HEK293T (cell line): ENCODE results near the gene ILKAP.

Experiments used
- CTCF ChIA-PET: fragments of 350-600 bp; formaldehyde crosslinking; extraction: SDS; loops from one replicate; lab custom pipeline; 2021; ENCODE audit warnings: antibody characterized with exemption, inconsistent platforms; lab: Yijun Ruan, JAX
- POLR2A ChIA-PET: fragments of 350-600 bp; formaldehyde crosslinking; extraction: SDS; loops from one replicate; lab custom pipeline; 2020; ENCODE audit warnings: antibody characterized with exemption, inconsistent platforms; lab: Yijun Ruan, JAX
- DNase-seq: peaks from one replicate; pipeline ENCODE4 v3.0.0; 2012; ENCODE audit warnings: mixed read lengths; ENCODE audit errors: extremely low spot score
- ARNT ChIP-seq: fragments of 450-650 bp; IDR thresholded peaks from 2 replicates; pipeline ENCODE4 v1.6.1; 2017; ENCODE audit warnings: mild to moderate bottlenecking
- BHLHE40 ChIP-seq: fragments of 450-650 bp; IDR thresholded peaks from 2 replicates; pipeline ENCODE4 v1.6.1; 2016; ENCODE audit warnings: mild to moderate bottlenecking, moderate library complexity, borderline replicate concordance
- CTBP1 ChIP-seq: fragments of 450-650 bp; IDR thresholded peaks from 2 replicates; pipeline ENCODE4 v1.6.1; 2016; ENCODE audit warnings: borderline replicate concordance
- ELF4 ChIP-seq: fragments of 450-650 bp; IDR thresholded peaks from 2 replicates; pipeline ENCODE4 v1.6.1; 2017; ENCODE audit warnings: antibody characterized with exemption
- FOXA1 ChIP-seq: fragments of 450-650 bp; IDR thresholded peaks from 2 replicates; pipeline ENCODE4 v1.6.1; 2016; ENCODE audit warnings: mild to moderate bottlenecking
- FOXK2 ChIP-seq: fragments of 450-650 bp; IDR thresholded peaks from 2 replicates; pipeline ENCODE4 v1.6.1; 2016; ENCODE audit warnings: mild to moderate bottlenecking
- FOXM1 ChIP-seq: fragments of 450-650 bp; IDR thresholded peaks from 2 replicates; pipeline ENCODE4 v1.6.1; 2017; ENCODE audit warnings: mild to moderate bottlenecking, borderline replicate concordance
- HDGF ChIP-seq: fragments of 450-650 bp; IDR thresholded peaks from 2 replicates; pipeline ENCODE4 v1.6.1; 2017; ENCODE audit warnings: antibody characterized with exemption, borderline replicate concordance
- L3MBTL2 ChIP-seq: fragments of 450-650 bp; conservative IDR thresholded peaks from 2 replicates; pipeline ENCODE4 v1.6.1; 2016; ENCODE audit warnings: mild to moderate bottlenecking
- LEF1 ChIP-seq: fragments of 450-650 bp; IDR thresholded peaks from 2 replicates; pipeline ENCODE4 v1.6.1; 2017; ENCODE audit warnings: mild to moderate bottlenecking, borderline replicate concordance
- NFRKB ChIP-seq: fragments of 450-650 bp; IDR thresholded peaks from 2 replicates; pipeline ENCODE4 v1.6.1; 2016; ENCODE audit warnings: mild to moderate bottlenecking, moderate library complexity
- PKNOX1 ChIP-seq: fragments of 450-650 bp; IDR thresholded peaks from 2 replicates; pipeline ENCODE4 v1.6.1; 2016
- SP1 ChIP-seq: fragments of 450-650 bp; IDR thresholded peaks from 2 replicates; pipeline ENCODE4 v1.6.1; 2017
- SUZ12 ChIP-seq: fragments of 450-650 bp; IDR thresholded peaks from 2 replicates; pipeline ENCODE4 v1.6.1; 2016; ENCODE audit warnings: mild to moderate bottlenecking
- TARDBP ChIP-seq: fragments of 450-650 bp; IDR thresholded peaks from 2 replicates; pipeline ENCODE4 v1.6.1; 2016
- ZNF384 ChIP-seq: fragments of 450-650 bp; IDR thresholded peaks from 2 replicates; pipeline ENCODE4 v1.6.1; 2016

ILKAP gene

GRCh38 chr2:238187618-238188548 lies 15.6 kb downstream of the ILKAP start:
- CTCF ChIA-PET, result interaction anchor here (0.6 kb wide), 1 partner anchor 62 kb away, joined by 3 read pairs; no protein-coding TSS in a partner anchor
- POLR2A ChIA-PET, result interaction anchor here (1.4 kb wide), 1 partner anchor 16 kb away, joined by 4 read pairs; no protein-coding TSS in a partner anchor
- DNase-seq, result no peak
- no peak for TF ChIP-seq NFRKB
- TF ChIP-seq SUZ12, result no peak
- no peak for TF ChIP-seq FOXM1
- TF ChIP-seq LEF1, result no peak
- TF ChIP-seq ELF4, result no peak
- TF ChIP-seq PKNOX1, result no peak
- TF ChIP-seq CTBP1, result no peak
- no peak for TF ChIP-seq FOXA1
- no peak for TF ChIP-seq FOXK2
- no peak for TF ChIP-seq BHLHE40
- no peak for TF ChIP-seq SP1

GRCh38 chr2:238183821-238184220 lies 19.7 kb downstream of the ILKAP start:
- no peak for TF ChIP-seq PKNOX1
- no peak for TF ChIP-seq ELF4
- no peak for TF ChIP-seq SUZ12
- no peak for TF ChIP-seq ZNF384
- no peak for TF ChIP-seq HDGF
- no peak for TF ChIP-seq FOXM1
- TF ChIP-seq SP1, result no peak
- TF ChIP-seq L3MBTL2, result no peak
- TF ChIP-seq LEF1, result no peak
- TF ChIP-seq NFRKB, result no peak
- TF ChIP-seq FOXK2, result no peak
- TF ChIP-seq ARNT, result no peak
- TF ChIP-seq BHLHE40, result no peak
- TF ChIP-seq CTBP1, result no peak
- CTCF ChIA-PET, result interaction anchor here (0.6 kb wide), 1 partner anchor 10 kb away, joined by 3 read pairs; no protein-coding TSS in a partner anchor
- POLR2A ChIA-PET, result no interaction called here
- no peak for DNase-seq

- no peak for DNase-seq
- ChIA-PET CTCF (no interaction called here), POLR2A (no interaction called here)
- no peak for TF ChIP-seq HDGF
- no peak for TF ChIP-seq PKNOX1
- TF ChIP-seq LEF1, result no peak
- TF ChIP-seq BHLHE40, result no peak
- TF ChIP-seq CTBP1, result no peak
- TF ChIP-seq L3MBTL2, result no peak
- no peak for TF ChIP-seq ZNF384
- TF ChIP-seq ELF4, result no peak
- no peak for TF ChIP-seq FOXA1
- TF ChIP-seq TARDBP, result no peak
- TF ChIP-seq NFRKB, result no peak
- TF ChIP-seq SUZ12, result no peak
These were observed 21.1 kb downstream of the ILKAP start for GRCh38 chr2:238182362-238182761.

GRCh38 chr2:238180554-238180953 lies 22.9 kb downstream of the ILKAP start:
- ChIA-PET CTCF (no interaction called here), POLR2A (interaction anchor here (0.6 kb wide), 1 partner anchor 40 kb away, joined by 5 read pairs; no protein-coding TSS in a partner anchor)
- TF ChIP-seq TARDBP (no peak), LEF1 (no peak), FOXA1 (no peak), SUZ12 (no peak), ELF4 (no peak), FOXM1 (no peak), ARNT (no peak), SP1 (no peak), FOXK2 (no peak), HDGF (no peak), ZNF384 (no peak), PKNOX1 (no peak), L3MBTL2 (no peak), CTBP1 (no peak), NFRKB (no peak), BHLHE40 (no peak)

GRCh38 chr2:238176613-238177012 lies 26.9 kb downstream of the ILKAP start:
- ChIA-PET CTCF (no interaction called here), POLR2A (no interaction called here)
- TF ChIP-seq SP1 (no peak), ARNT (no peak), ZNF384 (no peak), ELF4 (no peak), CTBP1 (no peak), TARDBP (no peak), NFRKB (no peak), PKNOX1 (no peak), FOXA1 (no peak), FOXK2 (no peak), HDGF (no peak), SUZ12 (no peak), BHLHE40 (no peak), L3MBTL2 (no peak), LEF1 (no peak), FOXM1 (no peak)
- DNase-seq, result no peak

More at GRCh38 chr2:238180554-238180953, 22.9 kb downstream of the ILKAP start:
- DNase-seq, result no peak
